ENCODE measurements around the gene ATP9B.

- TF ChIP-seq CTCF (IDR thresholded peaks at IDR 0.05) (no peak), ZFX (IDR thresholded peaks at IDR 0.05; ENCODE audit: borderline replicate concordance) (no peak)
These were observed 276.2 kb downstream of the ATP9B start for GRCh38 chr18:79345366-79345765.
